ENCODE results near the gene INPP5J.
"Not testable (repeated sequence)": the region's sequence is repeated elsewhere in the genome, so short reads cannot be mapped to it uniquely, and the experiment has no call there.

INPP5J gene

GRCh38 chr22:31086703-31087330 lies 35.9 kb upstream of the INPP5J start:
- DNase-seq (ENCODE audit: low read depth in 3 of 3, low spot score in 1 of 3): no peak

- no peak for DNase-seq (ENCODE audit: low read depth in 3 of 3, low spot score in 1 of 3)
Observed at GRCh38 chr22:31087744-31088215, 35.0 kb upstream of the INPP5J start.

- no peak for DNase-seq (ENCODE audit: low read depth in 3 of 3, low spot score in 1 of 3)
Observed at GRCh38 chr22:31088233-31088986, 34.4 kb upstream of the INPP5J start.

GRCh38 chr22:31089160-31090100 lies 33.3 kb upstream of the INPP5J start:
- DNase-seq (ENCODE audit: low read depth in 3 of 3, low spot score in 1 of 3): no peak

- no peak for DNase-seq (ENCODE audit: low read depth in 3 of 3, low spot score in 1 of 3)
Observed at GRCh38 chr22:31090217-31091085, 32.3 kb upstream of the INPP5J start.

GRCh38 chr22:31091106-31091975 lies 31.4 kb upstream of the INPP5J start:
- no peak for DNase-seq (ENCODE audit: low read depth in 3 of 3, low spot score in 1 of 3)

GRCh38 chr22:31092161-31092560 lies 30.6 kb upstream of the INPP5J start:
- no peak for DNase-seq (ENCODE audit: low read depth in 3 of 3, low spot score in 1 of 3)

GRCh38 chr22:31093086-31093850 lies 29.5 kb upstream of the INPP5J start:
- no peak for DNase-seq (ENCODE audit: low read depth in 3 of 3, low spot score in 1 of 3)

- no peak for DNase-seq (ENCODE audit: low read depth in 3 of 3, low spot score in 1 of 3)
Observed at GRCh38 chr22:31094021-31094551, 28.7 kb upstream of the INPP5J start.

- DNase-seq (ENCODE audit: low read depth in 3 of 3, low spot score in 1 of 3): no peak
Observed at GRCh38 chr22:31094741-31095140, 28.0 kb upstream of the INPP5J start.

GRCh38 chr22:31095637-31096249 lies 27.0 kb upstream of the INPP5J start:
- DNase-seq (ENCODE audit: low read depth in 3 of 3, low spot score in 1 of 3): no peak

GRCh38 chr22:31096657-31097279 lies 26.0 kb upstream of the INPP5J start:
- no peak for DNase-seq (ENCODE audit: low read depth in 3 of 3, low spot score in 1 of 3)

- not testable (repeated sequence) for DNase-seq (ENCODE audit: low read depth in 3 of 3, low spot score in 1 of 3)
Observed at GRCh38 chr22:31097539-31097938, 25.2 kb upstream of the INPP5J start.

- no peak for DNase-seq (ENCODE audit: low read depth in 3 of 3, low spot score in 1 of 3)
Observed at GRCh38 chr22:31097941-31098631, 24.7 kb upstream of the INPP5J start.

GRCh38 chr22:31098632-31099110 lies 24.1 kb upstream of the INPP5J start:
- DNase-seq (ENCODE audit: low read depth in 3 of 3, low spot score in 1 of 3): no peak

GRCh38 chr22:31099386-31099785 lies 23.4 kb upstream of the INPP5J start:
- no peak for DNase-seq (ENCODE audit: low read depth in 3 of 3, low spot score in 1 of 3)
